Esophagus squamous epithelium (tissue), 4 donors: ENCODE data around the gene PCYT1A.

Source experiments
- POLR2A ChIP-seq, 4 donors: fragments of 450-650 bp; IDR thresholded peaks; one replicate each; pipeline ENCODE4 v1.6.1; 2017; ENCODE audit warnings: antibody characterized with exemption in 4 of 4, mild to moderate bottlenecking in 4 of 4, moderate library complexity in 3 of 4
- TF ChIP-seq, protein P1 (sequence below), 6 experiments: fragments of 450-650 bp in 4 of 6; fragments of 200-600 bp in 2 of 6; sonication (generic) in 2 of 6; IDR thresholded peaks; one replicate each; pipeline ENCODE4 v1.5.1; 2016 to 2019; ENCODE audit warnings: antibody characterized with exemption in 6 of 6, mild to moderate bottlenecking in 4 of 6, moderate library complexity in 4 of 6

DNA sequence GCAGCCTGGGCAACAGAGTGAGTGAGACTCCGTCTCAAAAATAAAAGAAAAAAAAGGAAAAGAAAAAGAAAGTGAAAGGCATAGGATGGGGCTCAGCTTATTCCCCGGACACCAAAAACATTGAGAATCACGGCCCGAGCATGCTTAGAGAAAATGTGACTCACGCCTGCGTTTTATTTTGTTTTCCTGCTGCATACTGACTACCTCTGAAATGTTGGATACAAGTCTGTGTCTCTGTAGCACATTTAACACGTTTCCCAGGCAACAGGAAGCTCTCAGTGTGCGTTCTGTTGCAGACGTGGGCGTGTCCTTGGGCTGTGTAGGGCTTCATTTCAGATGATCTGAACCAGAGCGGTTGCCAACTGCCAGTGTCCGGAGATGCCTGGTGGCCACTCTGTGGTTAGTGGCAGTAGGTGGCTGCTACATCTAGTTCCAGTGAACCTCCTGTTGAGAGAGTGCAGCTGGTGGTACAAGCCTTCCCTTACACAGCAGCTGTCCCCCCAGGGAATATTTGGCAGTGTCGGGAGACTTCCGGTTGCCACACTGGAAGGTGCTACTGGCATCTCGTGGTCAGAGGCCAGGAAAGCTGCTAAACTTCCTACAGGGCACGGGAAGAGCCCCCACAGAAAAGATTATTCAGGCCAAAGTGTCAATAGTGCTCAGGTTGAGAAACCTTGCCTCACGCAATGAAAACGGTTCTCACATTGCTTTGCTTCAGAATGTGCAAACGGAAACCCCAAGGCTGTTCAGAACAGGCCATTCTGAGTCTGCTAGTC is 68.1 kb downstream of the PCYT1A start:
- TF ChIP-seq, protein P1, sequence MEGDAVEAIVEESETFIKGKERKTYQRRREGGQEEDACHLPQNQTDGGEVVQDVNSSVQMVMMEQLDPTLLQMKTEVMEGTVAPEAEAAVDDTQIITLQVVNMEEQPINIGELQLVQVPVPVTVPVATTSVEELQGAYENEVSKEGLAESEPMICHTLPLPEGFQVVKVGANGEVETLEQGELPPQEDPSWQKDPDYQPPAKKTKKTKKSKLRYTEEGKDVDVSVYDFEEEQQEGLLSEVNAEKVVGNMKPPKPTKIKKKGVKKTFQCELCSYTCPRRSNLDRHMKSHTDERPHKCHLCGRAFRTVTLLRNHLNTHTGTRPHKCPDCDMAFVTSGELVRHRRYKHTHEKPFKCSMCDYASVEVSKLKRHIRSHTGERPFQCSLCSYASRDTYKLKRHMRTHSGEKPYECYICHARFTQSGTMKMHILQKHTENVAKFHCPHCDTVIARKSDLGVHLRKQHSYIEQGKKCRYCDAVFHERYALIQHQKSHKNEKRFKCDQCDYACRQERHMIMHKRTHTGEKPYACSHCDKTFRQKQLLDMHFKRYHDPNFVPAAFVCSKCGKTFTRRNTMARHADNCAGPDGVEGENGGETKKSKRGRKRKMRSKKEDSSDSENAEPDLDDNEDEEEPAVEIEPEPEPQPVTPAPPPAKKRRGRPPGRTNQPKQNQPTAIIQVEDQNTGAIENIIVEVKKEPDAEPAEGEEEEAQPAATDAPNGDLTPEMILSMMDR (IDR thresholded peaks at IDR 0.05) = no peak
- no peak for TF ChIP-seq POLR2A (IDR thresholded peaks at IDR 0.05)
